SK-N-SH (cell line): ENCODE data around the gene PIP5K1C. TPM values are rescaled to one million over a fixed set of nuclear protein-coding genes. Genes with fewer than 3 reads are reported as not detected.

Source experiments
- CTCF ChIA-PET: fragments of 300-600, 350-600 bp; formaldehyde crosslinking; extraction: SDS; loops from one replicate; lab custom pipeline; 2021; lab: Yijun Ruan, JAX
- POLR2A ChIA-PET: fragments of 350-600 bp; sonication (Branson Sonifier 250); formaldehyde crosslinking; extraction: SDS; loops from one replicate; lab custom pipeline; 2020; ENCODE audit warnings: antibody characterized with exemption, inconsistent platforms; lab: Yijun Ruan, JAX
- DNase-seq: peaks from one replicate; pipeline ENCODE4 v3.0.0; 2012
- H2AFZ ChIP-seq: fragments of 200-600 bp; sonication (generic); 2 replicates; pipeline ENCODE4 v1.8.1; 2016; ENCODE audit warnings: antibody characterized with exemption, mild to moderate bottlenecking, low read depth
- H3F3A ChIP-seq: fragments of 200-600 bp; sonication (generic); replicated peaks from 2 replicates; pipeline ENCODE3; 2016; ENCODE audit warnings: antibody characterized with exemption, mild to moderate bottlenecking; ENCODE audit not compliant: insufficient read depth
- H3K27ac ChIP-seq, 2 experiments: fragments of 200-500 bp in 1 of 2; fragments of 200-600 bp in 1 of 2; sonication (Bioruptor generic) in 1 of 2; sonication (generic), shearing (Covaris generic) in 1 of 2; 2 replicates each; pipeline versions ENCODE4 v1.5.1 to v1.6.1; 2014 to 2016; ENCODE audit warnings: low read depth in 2 of 2, inconsistent platforms in 1 of 2, low read length in 1 of 2, mild to moderate bottlenecking in 1 of 2, mixed read lengths in 1 of 2
- H3K27me3 ChIP-seq: fragments of 200-600 bp; sonication (generic), shearing (Covaris generic); 2 replicates; pipeline ENCODE4 v1.6.1; 2016; ENCODE audit warnings: mixed run types; ENCODE audit not compliant: insufficient read depth
- H3K36me3 ChIP-seq, 2 experiments: fragments of 200-500 bp in 1 of 2; fragments of 200-600 bp in 1 of 2; sonication (Bioruptor generic) in 1 of 2; sonication (generic) in 1 of 2; replicated peaks in 1 of 2; 2 replicates each; pipeline versions ENCODE3 to v1.5.1; 2014 to 2016; ENCODE audit warnings: low read length in 1 of 2, mild to moderate bottlenecking in 1 of 2; ENCODE audit not compliant: insufficient read depth in 2 of 2, control insufficient read depth in 1 of 2
- H3K4me1 ChIP-seq, 2 experiments: fragments of 200-500 bp in 1 of 2; fragments of 200-600 bp in 1 of 2; sonication (Bioruptor generic) in 1 of 2; sonication (generic), shearing (Covaris generic) in 1 of 2; 2 replicates each; pipeline versions ENCODE4 v1.5.1 to v1.6.1; 2014 to 2016; ENCODE audit warnings: low read depth in 1 of 2, low read length in 1 of 2, mixed run types in 1 of 2; ENCODE audit not compliant: insufficient read depth in 2 of 2, control insufficient read depth in 1 of 2
- H3K4me2 ChIP-seq: fragments of 200-600 bp; sonication (generic), shearing (Covaris generic); 2 replicates; pipeline ENCODE4 v1.6.1; 2017; ENCODE audit warnings: mixed run types
- H3K4me3 ChIP-seq, 2 experiments: fragments of 200-500 bp in 1 of 2; fragments of 200-600 bp in 1 of 2; sonication (Bioruptor generic) in 1 of 2; sonication (generic), shearing (Covaris generic) in 1 of 2; 2 replicates each; pipeline versions ENCODE4 v1.5.1 to v1.8.1; 2014 to 2016; ENCODE audit warnings: low read depth in 2 of 2, inconsistent platforms in 1 of 2, low read length in 1 of 2, mild to moderate bottlenecking in 1 of 2, mixed read lengths in 1 of 2, moderate library complexity in 1 of 2
- H3K79me2 ChIP-seq: fragments of 200-600 bp; sonication (generic); 2 replicates; pipeline ENCODE4 v1.8.1; 2017; ENCODE audit warnings: mild to moderate bottlenecking; ENCODE audit not compliant: insufficient read depth
- H3K9ac ChIP-seq: fragments of 200-600 bp; sonication (generic); 2 replicates; pipeline ENCODE4 v1.6.1; 2017; ENCODE audit warnings: mixed run types
- H3K9me2 ChIP-seq: fragments of 200-600 bp; sonication (generic); 2 replicates; pipeline ENCODE4 v1.6.1; 2017; ENCODE audit warnings: mixed run types
- H3K9me3 ChIP-seq: fragments of 200-600 bp; sonication (generic); 2 replicates; pipeline ENCODE4 v1.6.1; 2017; ENCODE audit warnings: mixed run types, mild to moderate bottlenecking, moderate library complexity
- H4K20me1 ChIP-seq: fragments of 200-600 bp; sonication (generic); 2 replicates; pipeline ENCODE4 v1.6.1; 2017; ENCODE audit warnings: mild to moderate bottlenecking, mixed run types; ENCODE audit not compliant: insufficient read depth
- CHD2 ChIP-seq: fragments of 150-350 bp; IDR thresholded peaks from 2 replicates; pipeline ENCODE4 v1.6.1; 2018; ENCODE audit warnings: low read length; ENCODE audit not compliant: partially characterized antibody
- EZH2phosphoT487 ChIP-seq: fragments of 200-600 bp; sonication (generic); IDR thresholded peaks from 2 replicates; pipeline ENCODE4 v1.6.1; 2017; ENCODE audit warnings: low read depth, mixed run types, mild to moderate bottlenecking, antibody characterized with exemption, moderate library complexity, borderline replicate concordance
- NFIC ChIP-seq: IDR thresholded peaks from 2 replicates; pipeline ENCODE4 v1.4.0; 2012; ENCODE audit warnings: borderline replicate concordance
- RCOR1 ChIP-seq: fragments of 150-350 bp; IDR thresholded peaks from 2 replicates; pipeline ENCODE4 v1.6.1; 2017; ENCODE audit warnings: antibody characterized with exemption, low read length
- RXRA ChIP-seq: IDR thresholded peaks from 2 replicates; pipeline ENCODE4 v1.4.0; 2012; ENCODE audit warnings: low read depth, mild to moderate bottlenecking, borderline replicate concordance
- TEAD4 ChIP-seq: IDR thresholded peaks from 2 replicates; pipeline ENCODE4 v1.4.0; 2012; ENCODE audit warnings: mild to moderate bottlenecking, borderline replicate concordance; ENCODE audit not compliant: insufficient read depth
- USF1 ChIP-seq: IDR thresholded peaks from 2 replicates; pipeline ENCODE4 v1.4.0; 2012; ENCODE audit warnings: low read depth, borderline replicate concordance
- USF2 ChIP-seq: fragments of 150-350 bp; IDR thresholded peaks from 2 replicates; pipeline ENCODE4 v1.6.1; 2017; ENCODE audit warnings: antibody characterized with exemption, low read length, low read depth, borderline replicate concordance
- WGBS: methylation state at CpG from one replicate; pipeline ENCODE4 v1.1.6; 2017; ENCODE audit warnings: low lambda C conversion rate; 5-methylcytosine and 5-hydroxymethylcytosine counted together
- polyA plus RNA-seq, 3 experiments: library from polyadenylated mRNA; depleted of rRNA; stranded (reverse); fragments of >200 nt; gene quantifications; 2 replicates each; pipeline ENCODE4 v1.2.3, GENCODE V29; 2012

PIP5K1C gene
- polyA plus RNA-seq, 1 of the 3 experiments (the other 2 are of a cell fraction), result 12.3 TPM

GRCh38 chr19:3658004-3658869 is 42.0 kb downstream of the PIP5K1C start:
- H3F3A ChIP-seq, result no peaks in the 10 kb centered on the region
- no peak for DNase-seq
- H4K20me1 ChIP-seq, result no peaks in the 10 kb centered on the region
- no peak overlapping the region for H3K27ac ChIP-seq
- WGBS, result 90% methylated on average over 11 of the region's 39 CpGs
- H3K4me1 ChIP-seq, result peaks cover 0 to 6% of the 10 kb centered on the region in 2 experiments; a peak in 1 of 4 replicates
- H3K9me3 ChIP-seq, result no peaks in the 10 kb centered on the region
- H3K79me2 ChIP-seq, result no peaks in the 10 kb centered on the region
- H3K36me3 ChIP-seq, result peaks cover 0 to 8% of the 10 kb centered on the region in 2 experiments
- ChIA-PET POLR2A (no interaction called here), CTCF (no interaction called here)
- H3K4me3 ChIP-seq, result no peak overlapping the region
- H3K27me3 ChIP-seq, result no peaks in the 10 kb centered on the region
- TF ChIP-seq USF1, result no peak
- no peak for TF ChIP-seq RXRA
- TF ChIP-seq TEAD4, result no peak
- TF ChIP-seq CHD2, result no peak
- no peaks in the 10 kb centered on the region for H3K9me2 ChIP-seq
- H3K9ac ChIP-seq, result no peak overlapping the region
- no peak overlapping the region for H2AFZ ChIP-seq
- no peak overlapping the region for H3K4me2 ChIP-seq

GRCh38 chr19:3657395-3657769 is 42.9 kb downstream of the PIP5K1C start:
- peaks cover 0 to 17% of the 10 kb centered on the region in 2 experiments for H3K36me3 ChIP-seq
- no peak overlapping the region for H3K9ac ChIP-seq
- peaks cover 0 to 6% of the 10 kb centered on the region in 2 experiments; a peak in 1 of 4 replicates for H3K4me1 ChIP-seq
- DNase-seq, result no peak
- H3K27ac ChIP-seq, result no peak overlapping the region
- no peaks in the 10 kb centered on the region for H3F3A ChIP-seq
- 98% methylated on average over 7 of the region's 16 CpGs for WGBS
- no peak overlapping the region for H3K4me3 ChIP-seq
- no peaks in the 10 kb centered on the region for H3K9me2 ChIP-seq
- ChIA-PET CTCF (interaction anchor here (1.0 to 1.5 kb wide), 4 partner anchors 8 to 352 kb away, joined by 4 to 6 read pairs (median 4); partner anchors contain the start of gene GIPC3), POLR2A (no interaction called here)
- no peak overlapping the region for H2AFZ ChIP-seq
- no peaks in the 10 kb centered on the region for H3K79me2 ChIP-seq
- no peak overlapping the region for H3K4me2 ChIP-seq
- H3K9me3 ChIP-seq, result no peaks in the 10 kb centered on the region
- no peaks in the 10 kb centered on the region for H3K27me3 ChIP-seq
- TF ChIP-seq RCOR1 (no peak), NFIC (no peak), USF2 (no peak), EZH2phosphoT487 (no peak), USF1 (no peak)
- no peaks in the 10 kb centered on the region for H4K20me1 ChIP-seq
